ENCODE measurements around the gene ACIN1. TPM values are rescaled to one million over a fixed set of nuclear protein-coding genes. Genes with fewer than 3 reads are reported as not detected.

Gene ACIN1
- total and polyA plus RNA-seq, 9 of the 15 experiments (the other 6 are each of a cell fraction or from before 2014, with no cell fraction given), result 5.0 to 196 (median 129) TPM

GRCh38 chr14:23053426-23053825 lies 41.5 kb downstream of the ACIN1 start:
- in situ Hi-C loops (cut with MboI) (loop anchor here (5.0 kb wide), 1 partner anchor 76 kb away; no protein-coding TSS in a partner anchor), intact Hi-C loops (cut with micrococcal nuclease) (no loop called here)
- no peak for TF ChIP-seq ZC3H8 (IDR thresholded peaks at IDR 0.05)
- no peak for TF ChIP-seq CHD1 (IDR thresholded peaks at IDR 0.05; ENCODE audit: low read length)
- no peak for TF ChIP-seq ZBTB43 (CRISPR knock-in tag; IDR thresholded peaks at IDR 0.05)
- TF ChIP-seq ZSCAN29 (IDR thresholded peaks at IDR 0.05), result no peak
- no peak for TF ChIP-seq MTF1 (CRISPR knock-in tag; IDR thresholded peaks at IDR 0.05; ENCODE audit: borderline replicate concordance)
- no peak for TF ChIP-seq TAF1 (IDR thresholded peaks at IDR 0.05; ENCODE audit: control insufficient read depth, extremely low read depth, insufficient read depth, low read length, severe bottlenecking)
- TF ChIP-seq TEAD4 (IDR thresholded peaks at IDR 0.05; ENCODE audit: low read length), result no peak
- TF ChIP-seq TEAD4 (CRISPR knock-in tag; IDR thresholded peaks at IDR 0.05; ENCODE audit: borderline replicate concordance), result no peak
- no peak for TF ChIP-seq POLR3G (IDR thresholded peaks at IDR 0.05; ENCODE audit: extremely low read depth, insufficient read length, insufficient replicate concordance)
- Histone ChIP-seq H2AFZ (ENCODE audit: low read depth, low read length) (no peak overlapping the region), H3K4me1 (replicated peaks in 1 of 2; ENCODE audit: control insufficient read depth in 2 of 2, insufficient read depth in 2 of 2, low read length in 2 of 2) (peaks cover 11 to 46% of the 10 kb centered on the region in 2 experiments), H3K27ac (ENCODE audit: extremely low read depth, low read depth, low read length) (no peak overlapping the region), H3K9me1 (ENCODE audit: control insufficient read depth, insufficient read depth, low read length) (no peaks in the 10 kb centered on the region), H3K4me2 (ENCODE audit: insufficient read depth, low read length) (no peak overlapping the region), H3K79me2 (ENCODE audit: control insufficient read depth, insufficient read depth, low read length) (no peaks in the 10 kb centered on the region; the same call in 2 of the 3 replicates), H3K27me3 (ENCODE audit: control insufficient read depth in 2 of 2, insufficient read depth in 2 of 2, low read length in 2 of 2) (no peaks in the 10 kb centered on the region), H4K20me1 (replicated peaks; ENCODE audit: control insufficient read depth, insufficient read depth, low read length) (0 out of 2 replicates have a peak, but pooled peaks cover 2% of the 10 kb centered on the region), H3K9me3 (replicated peaks; ENCODE audit: control insufficient read depth, insufficient read depth, low read depth, low read length) (no peaks in the 10 kb centered on the region), H3K36me3 (ENCODE audit: control insufficient read depth, insufficient read depth, low read length) (peaks cover 5% of the 10 kb centered on the region; the same call in 1 of the 3 replicates), H3K4me3 (no peak overlapping the region), H3K9ac (ENCODE audit: insufficient read depth in 1 of 2, low read depth in 2 of 2, low read length in 2 of 2) (peak overlapping the region in 1 of 2 experiments; percentile 46; a peak in 1 of 4 replicates)
- FAIRE-seq (no peak), DNase-seq (ENCODE audit: extremely low read depth in 1 of 4, low spot score in 3 of 4) (no peak), ATAC-seq (no peak)
- CTCF ChIA-PET (ENCODE audit: low intra/inter-chr PET ratio), result interaction anchor here (0.9 to 9.2 kb wide), 3 partner anchors 58 to 70 kb away, joined by 3 to 141 read pairs (median 45); no protein-coding TSS in a partner anchor
- POLR2A ChIA-PET, result interaction anchor here (1.7 kb wide), 1 partner anchor 47 kb away, joined by 9 read pairs; no protein-coding TSS in a partner anchor
- WGBS (ENCODE audit: insufficient coverage, low coverage, missing lambda C conversion rate), result 88% methylated on average over 8 of the region's 10 CpGs
- no TSS peak for BruUV-seq (replicated peaks)

All from K562 (cell line).